WTC11 (cell line): Measurements from ENCODE around the gene SBNO2. TPM values are rescaled to one million over a fixed set of nuclear protein-coding genes. Genes with fewer than 3 reads are reported as not detected.

Experiments
- ATAC-seq: fragments of 200-7000 bp; cut with Tn5 transposase; 2 replicates; pipeline ENCODE4 v1.10.0; 2021; ENCODE audit warnings: mild to moderate bottlenecking, moderate library complexity
- CTCF ChIA-PET: fragments of 300-600 bp; sonication (Branson Sonifier 250); formaldehyde crosslinking; loops from one replicate; lab custom pipeline; 2021; ENCODE audit warnings: antibody characterized with exemption; lab: Charles Lee
- POLR2A ChIA-PET: fragments of 350-600 bp; sonication (Branson Sonifier 250); formaldehyde crosslinking; loops from one replicate; lab custom pipeline; 2021; ENCODE audit warnings: antibody characterized with exemption; lab: Charles Lee
- DNase-seq: peaks from one replicate; pipeline ENCODE4 v3.0.0; 2021; ENCODE audit warnings: low spot score
- H3K27ac Mint-ChIP-seq: 2 replicates; pipeline ENCODE4 v1.8.0; 2021; ENCODE audit warnings: mixed read lengths
- H3K27me3 Mint-ChIP-seq: 2 replicates; pipeline ENCODE4 v1.8.0; 2021; ENCODE audit warnings: low read depth, mild to moderate bottlenecking, moderate library complexity, mixed read lengths
- H3K36me3 Mint-ChIP-seq: 2 replicates; pipeline ENCODE4 v1.8.0; 2021; ENCODE audit warnings: mixed read lengths
- H3K4me1 Mint-ChIP-seq: 2 replicates; pipeline ENCODE4 v1.8.0; 2022; ENCODE audit warnings: mixed read lengths
- H3K4me3 Mint-ChIP-seq: 2 replicates; pipeline ENCODE4 v1.8.0; 2021; ENCODE audit warnings: mild to moderate bottlenecking, moderate library complexity, mixed read lengths
- H3K9me3 Mint-ChIP-seq: 2 replicates; pipeline ENCODE4 v1.8.0; 2021; ENCODE audit warnings: mixed read lengths
- AR ChIP-seq: fragments of 250-450 bp; sonication (Bioruptor Pico); IDR thresholded peaks from 2 replicates; pipeline ENCODE4 v1.9.0; 2021; ENCODE audit warnings: mild to moderate bottlenecking
- ATF6 ChIP-seq: sonication (generic); formaldehyde crosslinking; IDR thresholded peaks from 2 replicates; pipeline ENCODE4 v1.8.1; 2023; ENCODE audit warnings: mild to moderate bottlenecking, missing genetic modification reagents
- CREB1 ChIP-seq: sonication (generic); formaldehyde crosslinking; IDR thresholded peaks from 2 replicates; pipeline ENCODE4 v1.8.0; 2023; ENCODE audit warnings: mild to moderate bottlenecking, missing genetic modification reagents
- E2F1 ChIP-seq: sonication (generic); formaldehyde crosslinking; IDR thresholded peaks from 2 replicates; pipeline ENCODE4 v1.8.0; 2022; ENCODE audit warnings: mild to moderate bottlenecking, missing genetic modification reagents
- ETV6 ChIP-seq: sonication (generic); formaldehyde crosslinking; IDR thresholded peaks from 2 replicates; pipeline ENCODE4 v1.8.1; 2022; ENCODE audit warnings: mild to moderate bottlenecking, missing genetic modification reagents
- FOXJ3 ChIP-seq: sonication (generic); formaldehyde crosslinking; IDR thresholded peaks from 2 replicates; pipeline ENCODE4 v1.9.0; 2021; ENCODE audit warnings: missing genetic modification reagents, mild to moderate bottlenecking, borderline replicate concordance
- FOXP1 ChIP-seq: sonication (generic); formaldehyde crosslinking; IDR thresholded peaks from 2 replicates; pipeline ENCODE4 v1.8.0; 2022; ENCODE audit warnings: missing genetic modification reagents, mild to moderate bottlenecking, moderate library complexity, borderline replicate concordance
- HMGA2 ChIP-seq: fragments of 250-450 bp; sonication (Bioruptor Pico); IDR thresholded peaks from 2 replicates; pipeline ENCODE4 v1.4.0; 2021; ENCODE audit warnings: mild to moderate bottlenecking, moderate library complexity
- JUN ChIP-seq: sonication (generic); formaldehyde crosslinking; IDR thresholded peaks from 2 replicates; pipeline ENCODE4 v1.8.0; 2023; ENCODE audit warnings: mild to moderate bottlenecking, missing genetic modification reagents
- MXD4 ChIP-seq: fragments of 250-450 bp; sonication (Bioruptor Pico); IDR thresholded peaks from 2 replicates; pipeline ENCODE4 v1.8.0; 2021; ENCODE audit warnings: mild to moderate bottlenecking, moderate library complexity, borderline replicate concordance
- TEAD4 ChIP-seq: sonication (generic); formaldehyde crosslinking; IDR thresholded peaks from 2 replicates; pipeline ENCODE4 v1.8.0; 2022; ENCODE audit warnings: mild to moderate bottlenecking, missing genetic modification reagents
- ZBTB21 ChIP-seq: sonication (generic); formaldehyde crosslinking; IDR thresholded peaks from 2 replicates; pipeline ENCODE4 v1.8.1; 2023; ENCODE audit warnings: mild to moderate bottlenecking, missing genetic modification reagents, borderline replicate concordance
- ZNF138 ChIP-seq: sonication (generic); formaldehyde crosslinking; conservative IDR thresholded peaks from 2 replicates; pipeline ENCODE4 v1.8.1; 2022; ENCODE audit warnings: mild to moderate bottlenecking, moderate library complexity, missing genetic modification reagents
- ZNF232 ChIP-seq: sonication (generic); formaldehyde crosslinking; IDR thresholded peaks from 2 replicates; pipeline ENCODE4 v1.8.0; 2022; ENCODE audit warnings: mild to moderate bottlenecking, missing genetic modification reagents
- ZNF263 ChIP-seq: sonication (generic); formaldehyde crosslinking; IDR thresholded peaks from 2 replicates; pipeline ENCODE4 v1.8.1; 2022; ENCODE audit warnings: low read depth, mild to moderate bottlenecking, moderate library complexity, missing genetic modification reagents
- ZNF423 ChIP-seq: fragments of 250-450 bp; sonication (Bioruptor Pico); IDR thresholded peaks from 2 replicates; pipeline ENCODE4 v2.1.2; 2022; ENCODE audit warnings: mild to moderate bottlenecking, moderate library complexity
- ZSCAN18 ChIP-seq: fragments of 250-450 bp; sonication (Bioruptor Pico); IDR thresholded peaks from 2 replicates; pipeline ENCODE4 v2.1.2; 2022; ENCODE audit warnings: mild to moderate bottlenecking, moderate library complexity
- total RNA-seq: library from RNA; stranded (reverse); gene quantifications from 3 replicates; pipeline ENCODE4 v1.2.3, GENCODE V29; 2021
- TF ChIP-seq, protein P1 (sequence below): sonication (generic); formaldehyde crosslinking; IDR thresholded peaks from 2 replicates; pipeline ENCODE4 v1.8.1; 2022; ENCODE audit warnings: missing genetic modification reagents, borderline replicate concordance
- TF ChIP-seq, protein P2 (sequence below): sonication (generic); formaldehyde crosslinking; IDR thresholded peaks from 2 replicates; pipeline ENCODE4 v1.8.0; 2022; ENCODE audit warnings: mild to moderate bottlenecking, missing genetic modification reagents
- TF ChIP-seq, protein P3 (sequence below): sonication (generic); formaldehyde crosslinking; IDR thresholded peaks from 2 replicates; pipeline ENCODE4 v1.8.1; 2023; ENCODE audit warnings: mild to moderate bottlenecking, missing genetic modification reagents
- TF ChIP-seq, protein P4 (sequence below): sonication (generic); formaldehyde crosslinking; IDR thresholded peaks from 2 replicates; pipeline ENCODE4 v1.8.0; 2022; ENCODE audit warnings: mild to moderate bottlenecking, missing genetic modification reagents

SBNO2 gene
- total RNA-seq, 1 experiment from 2014 or later = 57.3 TPM

DNA sequence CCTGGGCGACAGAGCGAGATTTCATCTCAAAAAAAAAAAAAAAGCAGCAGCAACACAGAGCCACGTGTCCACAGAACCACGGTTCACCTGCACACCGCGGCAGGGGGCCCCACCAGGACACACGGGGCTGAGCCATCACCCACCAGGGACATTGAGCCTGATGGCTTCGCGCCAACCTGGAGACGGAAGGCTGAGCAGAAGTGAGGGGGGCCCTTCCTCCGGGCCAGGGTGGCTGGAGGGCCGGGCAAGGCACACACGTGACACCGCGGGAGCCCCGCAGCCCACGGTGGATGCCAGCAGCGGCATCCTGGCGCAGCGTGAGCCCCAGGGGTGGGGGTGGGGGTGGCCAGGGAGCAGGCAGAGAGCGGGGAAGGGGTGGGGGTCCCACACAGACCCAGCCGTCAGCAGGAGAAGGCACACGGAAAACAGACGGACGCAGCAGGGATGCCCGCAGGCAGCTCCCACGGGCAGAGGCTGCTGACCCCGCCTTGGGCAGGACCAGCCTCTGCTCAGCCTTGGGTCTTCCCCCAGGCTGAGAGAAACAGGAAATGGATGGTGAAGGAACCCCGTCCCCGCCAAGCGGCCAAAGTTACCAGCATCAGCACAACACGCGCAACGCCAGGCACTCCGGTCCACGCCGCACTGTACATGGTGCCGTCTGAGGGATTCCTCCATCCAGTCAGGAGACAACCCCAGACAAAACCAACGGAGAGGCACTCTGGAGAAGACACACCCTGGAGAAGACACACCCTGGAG, 33.6 kb downstream of the SBNO2 start:
- Mint-ChIP-seq H3K27ac (no peak overlapping the region), H3K4me3 (no peak overlapping the region), H3K27me3 (no peaks in the 10 kb centered on the region), H3K4me1 (peaks cover 2% of the 10 kb centered on the region), H3K9me3 (peaks cover 5% of the 10 kb centered on the region), H3K36me3 (peaks cover 27% of the 10 kb centered on the region)
- ATAC-seq (no peak), DNase-seq (no peak)
- ChIA-PET CTCF (interaction anchor here (1.4 kb wide), 1 partner anchor 27 kb away, joined by 5 read pairs; no protein-coding TSS in a partner anchor), POLR2A (no interaction called here)
- TF ChIP-seq ZBTB21 (CRISPR knock-in tag) = no peak
- TF ChIP-seq ZSCAN18 (CRISPR knock-in tag) = no peak
- TF ChIP-seq, protein P1, sequence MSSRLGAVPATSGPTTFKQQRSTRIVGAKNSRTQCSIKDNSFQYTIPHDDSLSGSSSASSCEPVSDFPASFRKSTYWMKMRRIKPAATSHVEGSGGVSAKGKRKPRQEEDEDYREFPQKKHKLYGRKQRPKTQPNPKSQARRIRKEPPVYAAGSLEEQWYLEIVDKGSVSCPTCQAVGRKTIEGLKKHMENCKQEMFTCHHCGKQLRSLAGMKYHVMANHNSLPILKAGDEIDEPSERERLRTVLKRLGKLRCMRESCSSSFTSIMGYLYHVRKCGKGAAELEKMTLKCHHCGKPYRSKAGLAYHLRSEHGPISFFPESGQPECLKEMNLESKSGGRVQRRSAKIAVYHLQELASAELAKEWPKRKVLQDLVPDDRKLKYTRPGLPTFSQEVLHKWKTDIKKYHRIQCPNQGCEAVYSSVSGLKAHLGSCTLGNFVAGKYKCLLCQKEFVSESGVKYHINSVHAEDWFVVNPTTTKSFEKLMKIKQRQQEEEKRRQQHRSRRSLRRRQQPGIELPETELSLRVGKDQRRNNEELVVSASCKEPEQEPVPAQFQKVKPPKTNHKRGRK = no peak
- TF ChIP-seq, protein P2, sequence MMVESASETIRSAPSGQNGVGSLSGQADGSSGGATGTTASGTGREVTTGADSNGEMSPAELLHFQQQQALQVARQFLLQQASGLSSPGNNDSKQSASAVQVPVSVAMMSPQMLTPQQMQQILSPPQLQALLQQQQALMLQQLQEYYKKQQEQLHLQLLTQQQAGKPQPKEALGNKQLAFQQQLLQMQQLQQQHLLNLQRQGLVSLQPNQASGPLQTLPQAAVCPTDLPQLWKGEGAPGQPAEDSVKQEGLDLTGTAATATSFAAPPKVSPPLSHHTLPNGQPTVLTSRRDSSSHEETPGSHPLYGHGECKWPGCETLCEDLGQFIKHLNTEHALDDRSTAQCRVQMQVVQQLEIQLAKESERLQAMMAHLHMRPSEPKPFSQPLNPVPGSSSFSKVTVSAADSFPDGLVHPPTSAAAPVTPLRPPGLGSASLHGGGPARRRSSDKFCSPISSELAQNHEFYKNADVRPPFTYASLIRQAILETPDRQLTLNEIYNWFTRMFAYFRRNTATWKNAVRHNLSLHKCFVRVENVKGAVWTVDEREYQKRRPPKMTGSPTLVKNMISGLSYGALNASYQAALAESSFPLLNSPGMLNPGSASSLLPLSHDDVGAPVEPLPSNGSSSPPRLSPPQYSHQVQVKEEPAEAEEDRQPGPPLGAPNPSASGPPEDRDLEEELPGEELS (CRISPR knock-in tag) = no peak
- no peak for TF ChIP-seq ZNF232 (CRISPR knock-in tag)
- no peak for TF ChIP-seq MXD4 (CRISPR knock-in tag)

DNA sequence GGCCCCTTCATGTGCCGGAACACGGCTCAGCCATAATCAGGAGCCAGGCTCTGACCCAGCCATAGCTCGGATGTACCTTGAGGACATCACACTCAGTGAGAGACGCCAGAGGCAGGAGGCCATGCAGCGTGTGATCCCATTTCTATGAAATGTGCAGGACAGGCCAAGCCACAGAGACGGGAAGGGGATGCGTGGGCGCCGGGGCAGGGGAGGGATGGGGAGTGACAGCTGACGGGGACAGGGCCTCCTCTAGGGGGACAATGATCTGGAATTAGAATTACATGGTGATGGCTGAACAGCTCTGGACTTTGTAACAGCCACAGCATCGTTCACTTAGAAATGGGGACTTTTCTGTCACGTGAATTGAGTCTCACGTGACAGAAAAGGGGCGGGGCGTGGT, 34.9 kb downstream of the SBNO2 start:
- no peak for TF ChIP-seq JUN (CRISPR knock-in tag)
- no peak for TF ChIP-seq HMGA2 (CRISPR knock-in tag)
- no peak for TF ChIP-seq ZNF263 (CRISPR knock-in tag)
- no peak for TF ChIP-seq AR (CRISPR knock-in tag)
- TF ChIP-seq CREB1 (CRISPR knock-in tag) = no peak
- TF ChIP-seq ZNF138 (CRISPR knock-in tag) = no peak
- TF ChIP-seq FOXJ3 (CRISPR knock-in tag) = no peak
- TF ChIP-seq, protein P3, sequence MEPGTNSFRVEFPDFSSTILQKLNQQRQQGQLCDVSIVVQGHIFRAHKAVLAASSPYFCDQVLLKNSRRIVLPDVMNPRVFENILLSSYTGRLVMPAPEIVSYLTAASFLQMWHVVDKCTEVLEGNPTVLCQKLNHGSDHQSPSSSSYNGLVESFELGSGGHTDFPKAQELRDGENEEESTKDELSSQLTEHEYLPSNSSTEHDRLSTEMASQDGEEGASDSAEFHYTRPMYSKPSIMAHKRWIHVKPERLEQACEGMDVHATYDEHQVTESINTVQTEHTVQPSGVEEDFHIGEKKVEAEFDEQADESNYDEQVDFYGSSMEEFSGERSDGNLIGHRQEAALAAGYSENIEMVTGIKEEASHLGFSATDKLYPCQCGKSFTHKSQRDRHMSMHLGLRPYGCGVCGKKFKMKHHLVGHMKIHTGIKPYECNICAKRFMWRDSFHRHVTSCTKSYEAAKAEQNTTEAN (CRISPR knock-in tag) = no peak
- no peak for TF ChIP-seq E2F1
- no peak for TF ChIP-seq ATF6
- no peak for TF ChIP-seq ETV6
- no peak for TF ChIP-seq TEAD4 (CRISPR knock-in tag)
- TF ChIP-seq FOXP1 (CRISPR knock-in tag) = no peak
- no peak for TF ChIP-seq ZNF423 (CRISPR knock-in tag)
- TF ChIP-seq, protein P4, sequence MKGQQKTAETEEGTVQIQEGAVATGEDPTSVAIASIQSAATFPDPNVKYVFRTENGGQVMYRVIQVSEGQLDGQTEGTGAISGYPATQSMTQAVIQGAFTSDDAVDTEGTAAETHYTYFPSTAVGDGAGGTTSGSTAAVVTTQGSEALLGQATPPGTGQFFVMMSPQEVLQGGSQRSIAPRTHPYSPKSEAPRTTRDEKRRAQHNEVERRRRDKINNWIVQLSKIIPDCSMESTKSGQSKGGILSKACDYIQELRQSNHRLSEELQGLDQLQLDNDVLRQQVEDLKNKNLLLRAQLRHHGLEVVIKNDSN (CRISPR knock-in tag) = no peak
- ATAC-seq (no peak), DNase-seq (no peak)
- Mint-ChIP-seq H3K9me3 (peaks cover 5% of the 10 kb centered on the region), H3K4me1 (peaks cover 2% of the 10 kb centered on the region), H3K36me3 (peaks cover 21% of the 10 kb centered on the region), H3K4me3 (no peak overlapping the region), H3K27ac (no peak overlapping the region), H3K27me3 (no peaks in the 10 kb centered on the region)
- ChIA-PET POLR2A (no interaction called here), CTCF (interaction anchor here (1.4 kb wide), 1 partner anchor 25 kb away, joined by 5 read pairs; no protein-coding TSS in a partner anchor)
